Brain microvascular endothelial cell (primary cell): ENCODE data around the gene IFI27L1.

Experiments
- DNase-seq: peaks from one replicate; pipeline ENCODE4 v3.0.0-alpha.2; 2020
- H3K27ac ChIP-seq: fragments of 250-450 bp; sonication (Bioruptor Pico); 2 replicates; pipeline ENCODE4 v1.5.1; 2020; ENCODE audit warnings: mild to moderate bottlenecking, moderate library complexity
- H3K27me3 ChIP-seq: fragments of 250-450 bp; sonication (Bioruptor Pico); replicated peaks from 2 replicates; pipeline ENCODE4 v1.5.1; 2020; ENCODE audit warnings: mild to moderate bottlenecking
- H3K36me3 ChIP-seq: fragments of 250-450 bp; sonication (Bioruptor Pico); replicated peaks from 2 replicates; pipeline ENCODE4 v1.5.1; 2020; ENCODE audit warnings: mild to moderate bottlenecking
- H3K4me3 ChIP-seq: 2 replicates; pipeline ENCODE4 v1.5.1; 2011; ENCODE audit warnings: low read depth, mild to moderate bottlenecking, control low read depth, low read length, moderate library complexity
- CTCF ChIP-seq: IDR thresholded peaks from 2 replicates; pipeline ENCODE4 v1.5.1; 2011; ENCODE audit warnings: low read depth, mild to moderate bottlenecking, moderate library complexity, low read length, control low read depth, inconsistent platforms; ENCODE audit errors: missing control alignments
- in situ Hi-C: cut with HindIII; loops from 2 replicates; pipeline ENCODE4 v1.10.0; 2017; ENCODE audit warnings: low sequenced_read_pairs, low pct_ligation_motif_present

IFI27L1 gene

GRCh38 chr14:94050231-94050880 lies 30.8 kb upstream of the IFI27L1 start:
- no peak overlapping the region for H3K27ac ChIP-seq
- no peak for DNase-seq
- H3K36me3 ChIP-seq, result peaks cover 43% of the 10 kb centered on the region
- no peaks in the 10 kb centered on the region for H3K27me3 ChIP-seq
- H3K4me3 ChIP-seq, result no peak overlapping the region
- TF ChIP-seq CTCF, result no peak
- in situ Hi-C loops, result no loop called here

GRCh38 chr14:94051115-94051514 lies 30.0 kb upstream of the IFI27L1 start:
- H3K36me3 ChIP-seq, result peaks cover 51% of the 10 kb centered on the region
- no peaks in the 10 kb centered on the region for H3K27me3 ChIP-seq
- peak; percentile 34 for DNase-seq
- in situ Hi-C loops, result no loop called here
- no peak overlapping the region for H3K27ac ChIP-seq
- TF ChIP-seq CTCF, result peak; percentile 74
- no peak overlapping the region for H3K4me3 ChIP-seq

- TF ChIP-seq CTCF, result no peak
- Histone ChIP-seq H3K27me3 (no peaks in the 10 kb centered on the region), H3K36me3 (peaks cover 54% of the 10 kb centered on the region), H3K4me3 (no peak overlapping the region), H3K27ac (no peak overlapping the region)
- no peak for DNase-seq
- in situ Hi-C loops, result no loop called here
These were observed 29.3 kb upstream of the IFI27L1 start for GRCh38 chr14:94051779-94052178.

GRCh38 chr14:94052199-94052598 lies 28.9 kb upstream of the IFI27L1 start:
- peaks cover 57% of the 10 kb centered on the region for H3K36me3 ChIP-seq
- DNase-seq, result no peak
- in situ Hi-C loops, result no loop called here

GRCh38 chr14:94052662-94053061 lies 28.4 kb upstream of the IFI27L1 start:
- in situ Hi-C loops, result no loop called here

More at GRCh38 chr14:94052199-94052598, 28.9 kb upstream of the IFI27L1 start:
- H3K27me3 ChIP-seq, result no peaks in the 10 kb centered on the region
- H3K27ac ChIP-seq, result no peak overlapping the region
- TF ChIP-seq CTCF, result no peak
- H3K4me3 ChIP-seq, result no peak overlapping the region

More at GRCh38 chr14:94052662-94053061, 28.4 kb upstream of the IFI27L1 start:
- Histone ChIP-seq H3K27me3 (no peaks in the 10 kb centered on the region), H3K27ac (no peak overlapping the region), H3K4me3 (no peak overlapping the region), H3K36me3 (peaks cover 60% of the 10 kb centered on the region)
- no peak for DNase-seq
- TF ChIP-seq CTCF, result no peak
